SK-N-SH (cell line): ENCODE results near the gene SPEF1.

Experiments used
- CTCF ChIP-seq: fragments of 200-600 bp; sonication (generic); IDR thresholded peaks from 2 replicates; pipeline ENCODE4 v1.6.1; 2017; ENCODE audit warnings: antibody characterized with exemption, mild to moderate bottlenecking, moderate library complexity
- GABPA ChIP-seq: IDR thresholded peaks from 2 replicates; pipeline ENCODE4 v1.4.0; 2012; ENCODE audit warnings: low read depth, mild to moderate bottlenecking
- NRF1 ChIP-seq: IDR thresholded peaks from 2 replicates; pipeline ENCODE4 v1.6.1; 2012; ENCODE audit warnings: low read depth, mild to moderate bottlenecking, low read length
- SIN3A ChIP-seq: IDR thresholded peaks from 2 replicates; pipeline ENCODE4 v1.6.1; 2012; ENCODE audit warnings: low read depth, mild to moderate bottlenecking, low read length, moderate library complexity, borderline replicate concordance
- TAF1 ChIP-seq: IDR thresholded peaks from 2 replicates; pipeline ENCODE4 v1.6.1; 2012; ENCODE audit warnings: low read depth, mild to moderate bottlenecking, low read length, moderate library complexity, borderline replicate concordance
- TF ChIP-seq, protein P1 (sequence below): fragments of 150-350 bp; IDR thresholded peaks from 2 replicates; pipeline ENCODE4 v1.6.1; 2017; ENCODE audit warnings: antibody characterized with exemption, low read length, low read depth, borderline replicate concordance

GRCh38 chr20:3757268-3757667, 24.0 kb downstream of the SPEF1 start:
- TF ChIP-seq NRF1 = no peak
- no peak for TF ChIP-seq TAF1
- no peak for TF ChIP-seq GABPA
- TF ChIP-seq CTCF = no peak
- TF ChIP-seq, protein P1, sequence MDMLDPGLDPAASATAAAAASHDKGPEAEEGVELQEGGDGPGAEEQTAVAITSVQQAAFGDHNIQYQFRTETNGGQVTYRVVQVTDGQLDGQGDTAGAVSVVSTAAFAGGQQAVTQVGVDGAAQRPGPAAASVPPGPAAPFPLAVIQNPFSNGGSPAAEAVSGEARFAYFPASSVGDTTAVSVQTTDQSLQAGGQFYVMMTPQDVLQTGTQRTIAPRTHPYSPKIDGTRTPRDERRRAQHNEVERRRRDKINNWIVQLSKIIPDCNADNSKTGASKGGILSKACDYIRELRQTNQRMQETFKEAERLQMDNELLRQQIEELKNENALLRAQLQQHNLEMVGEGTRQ = no peak
- TF ChIP-seq SIN3A = no peak
